ENCODE results near the gene FAM117B. TPM values are rescaled to one million over a fixed set of nuclear protein-coding genes. Genes with fewer than 3 reads are reported as not detected.

Gene FAM117B
- 3.3 and 10.8 TPM in 2 replicates for total RNA-seq

DNA sequence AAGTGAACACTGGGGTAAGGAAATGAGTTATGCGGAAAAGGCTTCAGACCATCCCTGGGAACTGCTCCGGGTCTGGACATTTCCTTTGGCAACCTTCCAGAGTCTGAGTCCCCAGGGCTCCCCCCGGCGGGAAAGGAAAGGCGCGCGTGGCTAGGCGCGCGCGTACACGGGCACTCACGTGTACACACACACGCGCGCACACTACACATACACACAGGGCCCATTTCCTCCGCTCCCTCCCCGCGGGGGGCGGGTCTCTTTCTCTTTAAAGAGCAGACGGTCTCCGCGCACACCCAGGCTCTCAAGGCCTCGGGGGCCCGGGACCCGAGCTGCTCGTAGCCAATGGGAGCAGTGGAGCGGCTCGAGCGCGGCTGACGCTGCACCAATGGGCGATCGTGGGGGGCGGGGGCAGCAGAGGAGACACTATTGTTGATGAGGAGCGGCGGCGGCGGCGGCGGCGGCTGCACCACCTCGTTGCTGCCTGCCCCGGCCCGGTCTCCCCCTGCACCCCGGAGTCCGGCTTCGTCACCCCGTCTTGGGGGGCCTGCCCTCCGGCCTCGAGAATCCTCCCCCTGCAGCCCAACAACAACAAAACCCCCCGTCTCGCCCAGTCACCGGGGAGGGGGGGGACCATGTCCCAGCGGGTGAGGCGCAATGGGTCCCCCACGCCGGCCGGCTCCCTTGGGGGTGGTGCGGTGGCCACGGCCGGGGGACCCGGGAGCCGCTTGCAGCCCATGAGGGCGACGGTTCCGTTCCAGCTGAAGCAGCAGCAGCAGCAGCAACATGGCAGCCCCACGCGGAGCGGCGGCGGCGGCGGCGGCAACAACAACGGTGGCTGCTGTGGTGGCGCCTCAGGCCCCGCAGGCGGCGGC lies at the start of gene FAM117B:
TSS of gene FAM117B (plus strand) at position 414 of the 872 bp plus-strand sequence. CDS start at position 633, 219 bp downstream.

Other genes with a start within 250 kb of the FAM117B start
- 2.3 and 3.7 TPM in 2 replicates for gene ICA1L, start 236.8 kb downstream of the FAM117B start, total RNA-seq